WTC11 (cell line): Measurements from ENCODE around the gene ADAMTSL4. TPM values are rescaled to one million over a fixed set of nuclear protein-coding genes. Genes with fewer than 3 reads are reported as not detected.

Source experiments
- ATAC-seq: fragments of 200-7000 bp; cut with Tn5 transposase; 2 replicates; pipeline ENCODE4 v1.10.0; 2021; ENCODE audit warnings: mild to moderate bottlenecking, moderate library complexity
- CTCF ChIA-PET: fragments of 300-600 bp; sonication (Branson Sonifier 250); formaldehyde crosslinking; loops from one replicate; lab custom pipeline; 2021; ENCODE audit warnings: antibody characterized with exemption; lab: Charles Lee
- POLR2A ChIA-PET: fragments of 350-600 bp; sonication (Branson Sonifier 250); formaldehyde crosslinking; loops from one replicate; lab custom pipeline; 2021; ENCODE audit warnings: antibody characterized with exemption; lab: Charles Lee
- DNase-seq: peaks from one replicate; pipeline ENCODE4 v3.0.0; 2021; ENCODE audit warnings: low spot score
- H3K27ac Mint-ChIP-seq: 2 replicates; pipeline ENCODE4 v1.8.0; 2021; ENCODE audit warnings: mixed read lengths
- H3K27me3 Mint-ChIP-seq: 2 replicates; pipeline ENCODE4 v1.8.0; 2021; ENCODE audit warnings: low read depth, mild to moderate bottlenecking, moderate library complexity, mixed read lengths
- H3K36me3 Mint-ChIP-seq: 2 replicates; pipeline ENCODE4 v1.8.0; 2021; ENCODE audit warnings: mixed read lengths
- H3K4me1 Mint-ChIP-seq: 2 replicates; pipeline ENCODE4 v1.8.0; 2022; ENCODE audit warnings: mixed read lengths
- H3K4me3 Mint-ChIP-seq: 2 replicates; pipeline ENCODE4 v1.8.0; 2021; ENCODE audit warnings: mild to moderate bottlenecking, moderate library complexity, mixed read lengths
- H3K9me3 Mint-ChIP-seq: 2 replicates; pipeline ENCODE4 v1.8.0; 2021; ENCODE audit warnings: mixed read lengths
- CREM ChIP-seq: sonication (generic); formaldehyde crosslinking; IDR thresholded peaks from 2 replicates; pipeline ENCODE4 v1.8.1; 2022; ENCODE audit warnings: mild to moderate bottlenecking, missing genetic modification reagents, moderate library complexity
- FOXK1 ChIP-seq: sonication (generic); formaldehyde crosslinking; IDR thresholded peaks from 2 replicates; pipeline ENCODE4 v1.8.0; 2022; ENCODE audit warnings: mild to moderate bottlenecking, moderate library complexity, missing genetic modification reagents
- FOXP1 ChIP-seq: sonication (generic); formaldehyde crosslinking; IDR thresholded peaks from 2 replicates; pipeline ENCODE4 v1.8.0; 2022; ENCODE audit warnings: missing genetic modification reagents, mild to moderate bottlenecking, moderate library complexity, borderline replicate concordance
- GRHL2 ChIP-seq: fragments of 250-450 bp; sonication (Bioruptor Pico); IDR thresholded peaks from 2 replicates; pipeline ENCODE4 v1.8.0; 2022; ENCODE audit warnings: mild to moderate bottlenecking, moderate library complexity; ENCODE audit not compliant: insufficient replicate concordance, severe bottlenecking
- HMGA2 ChIP-seq: fragments of 250-450 bp; sonication (Bioruptor Pico); IDR thresholded peaks from 2 replicates; pipeline ENCODE4 v1.4.0; 2021; ENCODE audit warnings: mild to moderate bottlenecking, moderate library complexity
- MXD4 ChIP-seq: fragments of 250-450 bp; sonication (Bioruptor Pico); IDR thresholded peaks from 2 replicates; pipeline ENCODE4 v1.8.0; 2021; ENCODE audit warnings: mild to moderate bottlenecking, moderate library complexity, borderline replicate concordance
- MYBL2 ChIP-seq: sonication (generic); formaldehyde crosslinking; IDR thresholded peaks from 2 replicates; pipeline ENCODE4 v1.8.1; 2023; ENCODE audit warnings: mild to moderate bottlenecking, moderate library complexity, missing genetic modification reagents
- NR3C1 ChIP-seq: sonication (generic); formaldehyde crosslinking; conservative IDR thresholded peaks from 2 replicates; pipeline ENCODE4 v1.8.1; 2023; ENCODE audit warnings: low read depth, mild to moderate bottlenecking, missing genetic modification reagents
- OVOL2 ChIP-seq: fragments of 250-450 bp; sonication (Bioruptor Pico); IDR thresholded peaks from 2 replicates; pipeline ENCODE4 v1.9.0; 2021; ENCODE audit warnings: mild to moderate bottlenecking, borderline replicate concordance
- SMAD4 ChIP-seq: sonication (generic); formaldehyde crosslinking; IDR thresholded peaks from 2 replicates; pipeline ENCODE4 v1.8.0; 2022; ENCODE audit warnings: mild to moderate bottlenecking, missing genetic modification reagents
- ZNF219 ChIP-seq: sonication (generic); formaldehyde crosslinking; IDR thresholded peaks from 2 replicates; pipeline ENCODE4 v1.8.0; 2023; ENCODE audit warnings: missing genetic modification reagents, mild to moderate bottlenecking, borderline replicate concordance
- total RNA-seq: library from RNA; stranded (reverse); gene quantifications from 3 replicates; pipeline ENCODE4 v1.2.3, GENCODE V29; 2021
- TF ChIP-seq, protein P1 (sequence below): sonication (generic); formaldehyde crosslinking; IDR thresholded peaks from 2 replicates; pipeline ENCODE4 v1.8.0; 2022; ENCODE audit warnings: mild to moderate bottlenecking, missing genetic modification reagents
- TF ChIP-seq, protein P2 (sequence below): sonication (generic); formaldehyde crosslinking; IDR thresholded peaks from 2 replicates; pipeline ENCODE4 v1.8.0; 2022; ENCODE audit warnings: missing genetic modification reagents
- TF ChIP-seq, protein P3 (sequence below): sonication (generic); formaldehyde crosslinking; IDR thresholded peaks from 2 replicates; pipeline ENCODE4 v1.8.1; 2023; ENCODE audit warnings: mild to moderate bottlenecking, missing genetic modification reagents
- TF ChIP-seq, protein P4 (sequence below): fragments of 250-450 bp; sonication (Bioruptor Pico); conservative IDR thresholded peaks from 2 replicates; pipeline ENCODE4 v1.9.0; 2021; ENCODE audit warnings: mild to moderate bottlenecking
- TF ChIP-seq, protein P5 (sequence below): sonication (generic); formaldehyde crosslinking; IDR thresholded peaks from 2 replicates; pipeline ENCODE4 v1.8.1; 2023; ENCODE audit warnings: mild to moderate bottlenecking, missing genetic modification reagents, moderate library complexity
- TF ChIP-seq, protein P6 (sequence below): fragments of 250-450 bp; sonication (Bioruptor Pico); IDR thresholded peaks from 2 replicates; pipeline ENCODE4 v1.8.0; 2021; ENCODE audit warnings: mild to moderate bottlenecking
- TF ChIP-seq, protein P7 (sequence below): sonication (generic); formaldehyde crosslinking; IDR thresholded peaks from 2 replicates; pipeline ENCODE4 v1.8.1; 2023; ENCODE audit warnings: mild to moderate bottlenecking, missing genetic modification reagents, borderline replicate concordance
- TF ChIP-seq, protein P8 (sequence below): sonication (generic); formaldehyde crosslinking; IDR thresholded peaks from 2 replicates; pipeline ENCODE4 v1.8.1; 2023; ENCODE audit warnings: mild to moderate bottlenecking, moderate library complexity, missing genetic modification reagents
- TF ChIP-seq, protein P9 (sequence below): sonication (generic); formaldehyde crosslinking; conservative IDR thresholded peaks from 2 replicates; pipeline ENCODE4 v1.8.1; 2022; ENCODE audit warnings: mild to moderate bottlenecking, missing genetic modification reagents

Gene ADAMTSL4
- total RNA-seq, 1 experiment from 2014 or later, result 6.6 TPM

DNA sequence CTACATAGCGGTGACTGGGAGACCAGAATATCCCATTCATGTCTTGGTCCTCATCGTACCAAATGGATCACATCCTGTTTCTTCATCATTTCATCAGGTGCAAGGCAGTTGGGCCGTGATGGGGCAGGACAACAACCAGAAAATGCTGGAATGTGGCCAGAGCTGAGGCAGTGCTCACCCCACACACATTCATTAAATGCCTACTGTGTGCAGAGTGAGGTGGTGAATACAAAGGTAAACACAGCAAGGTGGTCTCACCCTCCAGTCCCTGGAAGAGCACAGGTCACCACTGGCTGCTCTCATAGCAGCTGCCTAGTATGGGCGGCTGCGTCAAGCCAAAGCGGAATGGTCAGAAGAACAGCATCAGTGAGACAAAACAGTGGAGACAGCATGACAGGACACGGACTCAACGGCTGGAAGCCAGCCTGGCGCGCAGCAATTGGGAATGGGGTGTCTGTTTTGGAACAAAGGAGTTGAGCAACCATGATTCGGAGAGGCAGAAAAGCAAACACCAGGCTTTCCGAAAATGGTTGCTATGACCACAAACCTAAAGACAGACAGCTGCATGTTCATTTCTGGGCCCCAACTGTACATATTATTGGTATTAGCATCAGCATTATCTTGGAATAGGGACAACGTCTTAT, 5.6 kb upstream of the ADAMTSL4 start:
- no peaks in the 10 kb centered on the region for H3K9me3 Mint-ChIP-seq
- TF ChIP-seq, protein P1, sequence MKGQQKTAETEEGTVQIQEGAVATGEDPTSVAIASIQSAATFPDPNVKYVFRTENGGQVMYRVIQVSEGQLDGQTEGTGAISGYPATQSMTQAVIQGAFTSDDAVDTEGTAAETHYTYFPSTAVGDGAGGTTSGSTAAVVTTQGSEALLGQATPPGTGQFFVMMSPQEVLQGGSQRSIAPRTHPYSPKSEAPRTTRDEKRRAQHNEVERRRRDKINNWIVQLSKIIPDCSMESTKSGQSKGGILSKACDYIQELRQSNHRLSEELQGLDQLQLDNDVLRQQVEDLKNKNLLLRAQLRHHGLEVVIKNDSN (CRISPR knock-in tag), result no peak
- TF ChIP-seq, protein P2, sequence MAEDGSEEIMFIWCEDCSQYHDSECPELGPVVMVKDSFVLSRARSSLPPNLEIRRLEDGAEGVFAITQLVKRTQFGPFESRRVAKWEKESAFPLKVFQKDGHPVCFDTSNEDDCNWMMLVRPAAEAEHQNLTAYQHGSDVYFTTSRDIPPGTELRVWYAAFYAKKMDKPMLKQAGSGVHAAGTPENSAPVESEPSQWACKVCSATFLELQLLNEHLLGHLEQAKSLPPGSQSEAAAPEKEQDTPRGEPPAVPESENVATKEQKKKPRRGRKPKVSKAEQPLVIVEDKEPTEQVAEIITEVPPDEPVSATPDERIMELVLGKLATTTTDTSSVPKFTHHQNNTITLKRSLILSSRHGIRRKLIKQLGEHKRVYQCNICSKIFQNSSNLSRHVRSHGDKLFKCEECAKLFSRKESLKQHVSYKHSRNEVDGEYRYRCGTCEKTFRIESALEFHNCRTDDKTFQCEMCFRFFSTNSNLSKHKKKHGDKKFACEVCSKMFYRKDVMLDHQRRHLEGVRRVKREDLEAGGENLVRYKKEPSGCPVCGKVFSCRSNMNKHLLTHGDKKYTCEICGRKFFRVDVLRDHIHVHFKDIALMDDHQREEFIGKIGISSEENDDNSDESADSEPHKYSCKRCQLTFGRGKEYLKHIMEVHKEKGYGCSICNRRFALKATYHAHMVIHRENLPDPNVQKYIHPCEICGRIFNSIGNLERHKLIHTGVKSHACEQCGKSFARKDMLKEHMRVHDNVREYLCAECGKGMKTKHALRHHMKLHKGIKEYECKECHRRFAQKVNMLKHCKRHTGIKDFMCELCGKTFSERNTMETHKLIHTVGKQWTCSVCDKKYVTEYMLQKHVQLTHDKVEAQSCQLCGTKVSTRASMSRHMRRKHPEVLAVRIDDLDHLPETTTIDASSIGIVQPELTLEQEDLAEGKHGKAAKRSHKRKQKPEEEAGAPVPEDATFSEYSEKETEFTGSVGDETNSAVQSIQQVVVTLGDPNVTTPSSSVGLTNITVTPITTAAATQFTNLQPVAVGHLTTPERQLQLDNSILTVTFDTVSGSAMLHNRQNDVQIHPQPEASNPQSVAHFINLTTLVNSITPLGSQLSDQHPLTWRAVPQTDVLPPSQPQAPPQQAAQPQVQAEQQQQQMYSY (CRISPR knock-in tag), result no peak
- TF ChIP-seq, protein P3, sequence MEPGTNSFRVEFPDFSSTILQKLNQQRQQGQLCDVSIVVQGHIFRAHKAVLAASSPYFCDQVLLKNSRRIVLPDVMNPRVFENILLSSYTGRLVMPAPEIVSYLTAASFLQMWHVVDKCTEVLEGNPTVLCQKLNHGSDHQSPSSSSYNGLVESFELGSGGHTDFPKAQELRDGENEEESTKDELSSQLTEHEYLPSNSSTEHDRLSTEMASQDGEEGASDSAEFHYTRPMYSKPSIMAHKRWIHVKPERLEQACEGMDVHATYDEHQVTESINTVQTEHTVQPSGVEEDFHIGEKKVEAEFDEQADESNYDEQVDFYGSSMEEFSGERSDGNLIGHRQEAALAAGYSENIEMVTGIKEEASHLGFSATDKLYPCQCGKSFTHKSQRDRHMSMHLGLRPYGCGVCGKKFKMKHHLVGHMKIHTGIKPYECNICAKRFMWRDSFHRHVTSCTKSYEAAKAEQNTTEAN (CRISPR knock-in tag), result no peak
- TF ChIP-seq FOXK1 (CRISPR knock-in tag) (no peak), SMAD4 (no peak), GRHL2 (no peak), ZNF219 (CRISPR knock-in tag) (no peak), MYBL2 (CRISPR knock-in tag) (no peak), FOXP1 (no peak), NR3C1 (CRISPR knock-in tag) (no peak), HMGA2 (CRISPR knock-in tag) (no peak), MXD4 (CRISPR knock-in tag) (no peak), CREM (no peak), OVOL2 (CRISPR knock-in tag) (no peak)
- TF ChIP-seq, protein P4, sequence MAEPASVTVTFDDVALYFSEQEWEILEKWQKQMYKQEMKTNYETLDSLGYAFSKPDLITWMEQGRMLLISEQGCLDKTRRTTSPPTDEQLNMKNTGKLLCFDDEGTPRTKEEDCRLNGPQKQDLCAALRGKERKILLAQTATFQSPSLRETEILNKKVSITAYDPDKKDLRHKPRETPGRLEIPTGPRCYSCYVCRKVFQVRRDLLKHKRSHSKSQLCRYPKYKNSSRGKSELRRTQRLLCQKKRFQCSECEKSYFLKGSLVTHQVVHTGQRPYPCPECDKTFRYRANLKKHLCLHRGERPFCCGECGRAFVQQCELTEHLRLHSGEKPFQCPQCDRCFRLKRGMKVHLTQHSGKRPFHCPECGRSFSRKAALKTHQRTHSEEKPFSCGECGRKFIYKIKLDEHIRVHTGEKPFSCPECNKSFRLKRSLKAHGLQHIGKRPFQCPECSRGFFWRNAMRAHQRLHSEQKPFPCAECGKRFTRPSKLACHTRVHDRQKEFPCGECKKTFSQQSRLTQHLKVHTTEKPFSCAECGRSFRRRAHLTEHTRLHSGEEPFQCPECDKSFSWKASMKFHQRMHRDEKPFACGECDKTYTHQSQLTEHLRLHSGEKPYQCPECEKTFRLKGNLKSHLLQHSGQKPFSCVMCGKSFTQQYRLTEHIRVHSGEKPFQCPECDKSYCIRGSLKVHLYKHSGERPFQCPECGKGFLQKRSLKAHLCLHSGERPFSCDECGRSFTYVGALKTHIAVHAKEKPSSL (CRISPR knock-in tag), result no peak
- TF ChIP-seq, protein P5, sequence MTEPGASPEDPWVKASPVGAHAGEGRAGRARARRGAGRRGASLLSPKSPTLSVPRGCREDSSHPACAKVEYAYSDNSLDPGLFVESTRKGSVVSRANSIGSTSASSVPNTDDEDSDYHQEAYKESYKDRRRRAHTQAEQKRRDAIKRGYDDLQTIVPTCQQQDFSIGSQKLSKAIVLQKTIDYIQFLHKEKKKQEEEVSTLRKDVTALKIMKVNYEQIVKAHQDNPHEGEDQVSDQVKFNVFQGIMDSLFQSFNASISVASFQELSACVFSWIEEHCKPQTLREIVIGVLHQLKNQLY (CRISPR knock-in tag), result no peak
- TF ChIP-seq, protein P6, sequence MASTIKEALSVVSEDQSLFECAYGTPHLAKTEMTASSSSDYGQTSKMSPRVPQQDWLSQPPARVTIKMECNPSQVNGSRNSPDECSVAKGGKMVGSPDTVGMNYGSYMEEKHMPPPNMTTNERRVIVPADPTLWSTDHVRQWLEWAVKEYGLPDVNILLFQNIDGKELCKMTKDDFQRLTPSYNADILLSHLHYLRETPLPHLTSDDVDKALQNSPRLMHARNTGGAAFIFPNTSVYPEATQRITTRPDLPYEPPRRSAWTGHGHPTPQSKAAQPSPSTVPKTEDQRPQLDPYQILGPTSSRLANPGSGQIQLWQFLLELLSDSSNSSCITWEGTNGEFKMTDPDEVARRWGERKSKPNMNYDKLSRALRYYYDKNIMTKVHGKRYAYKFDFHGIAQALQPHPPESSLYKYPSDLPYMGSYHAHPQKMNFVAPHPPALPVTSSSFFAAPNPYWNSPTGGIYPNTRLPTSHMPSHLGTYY, result no peak
- TF ChIP-seq, protein P7, sequence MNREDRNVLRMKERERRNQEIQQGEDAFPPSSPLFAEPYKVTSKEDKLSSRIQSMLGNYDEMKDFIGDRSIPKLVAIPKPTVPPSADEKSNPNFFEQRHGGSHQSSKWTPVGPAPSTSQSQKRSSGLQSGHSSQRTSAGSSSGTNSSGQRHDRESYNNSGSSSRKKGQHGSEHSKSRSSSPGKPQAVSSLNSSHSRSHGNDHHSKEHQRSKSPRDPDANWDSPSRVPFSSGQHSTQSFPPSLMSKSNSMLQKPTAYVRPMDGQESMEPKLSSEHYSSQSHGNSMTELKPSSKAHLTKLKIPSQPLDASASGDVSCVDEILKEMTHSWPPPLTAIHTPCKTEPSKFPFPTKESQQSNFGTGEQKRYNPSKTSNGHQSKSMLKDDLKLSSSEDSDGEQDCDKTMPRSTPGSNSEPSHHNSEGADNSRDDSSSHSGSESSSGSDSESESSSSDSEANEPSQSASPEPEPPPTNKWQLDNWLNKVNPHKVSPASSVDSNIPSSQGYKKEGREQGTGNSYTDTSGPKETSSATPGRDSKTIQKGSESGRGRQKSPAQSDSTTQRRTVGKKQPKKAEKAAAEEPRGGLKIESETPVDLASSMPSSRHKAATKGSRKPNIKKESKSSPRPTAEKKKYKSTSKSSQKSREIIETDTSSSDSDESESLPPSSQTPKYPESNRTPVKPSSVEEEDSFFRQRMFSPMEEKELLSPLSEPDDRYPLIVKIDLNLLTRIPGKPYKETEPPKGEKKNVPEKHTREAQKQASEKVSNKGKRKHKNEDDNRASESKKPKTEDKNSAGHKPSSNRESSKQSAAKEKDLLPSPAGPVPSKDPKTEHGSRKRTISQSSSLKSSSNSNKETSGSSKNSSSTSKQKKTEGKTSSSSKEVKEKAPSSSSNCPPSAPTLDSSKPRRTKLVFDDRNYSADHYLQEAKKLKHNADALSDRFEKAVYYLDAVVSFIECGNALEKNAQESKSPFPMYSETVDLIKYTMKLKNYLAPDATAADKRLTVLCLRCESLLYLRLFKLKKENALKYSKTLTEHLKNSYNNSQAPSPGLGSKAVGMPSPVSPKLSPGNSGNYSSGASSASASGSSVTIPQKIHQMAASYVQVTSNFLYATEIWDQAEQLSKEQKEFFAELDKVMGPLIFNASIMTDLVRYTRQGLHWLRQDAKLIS (CRISPR knock-in tag), result no peak
- TF ChIP-seq, protein P8, sequence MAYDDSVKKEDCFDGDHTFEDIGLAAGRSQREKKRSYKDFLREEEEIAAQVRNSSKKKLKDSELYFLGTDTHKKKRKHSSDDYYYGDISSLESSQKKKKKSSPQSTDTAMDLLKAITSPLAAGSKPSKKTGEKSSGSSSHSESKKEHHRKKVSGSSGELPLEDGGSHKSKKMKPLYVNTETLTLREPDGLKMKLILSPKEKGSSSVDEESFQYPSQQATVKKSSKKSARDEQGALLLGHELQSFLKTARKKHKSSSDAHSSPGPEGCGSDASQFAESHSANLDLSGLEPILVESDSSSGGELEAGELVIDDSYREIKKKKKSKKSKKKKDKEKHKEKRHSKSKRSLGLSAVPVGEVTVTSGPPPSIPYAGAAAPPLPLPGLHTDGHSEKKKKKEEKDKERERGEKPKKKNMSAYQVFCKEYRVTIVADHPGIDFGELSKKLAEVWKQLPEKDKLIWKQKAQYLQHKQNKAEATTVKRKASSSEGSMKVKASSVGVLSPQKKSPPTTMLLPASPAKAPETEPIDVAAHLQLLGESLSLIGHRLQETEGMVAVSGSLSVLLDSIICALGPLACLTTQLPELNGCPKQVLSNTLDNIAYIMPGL (CRISPR knock-in tag), result no peak
- TF ChIP-seq, protein P9, sequence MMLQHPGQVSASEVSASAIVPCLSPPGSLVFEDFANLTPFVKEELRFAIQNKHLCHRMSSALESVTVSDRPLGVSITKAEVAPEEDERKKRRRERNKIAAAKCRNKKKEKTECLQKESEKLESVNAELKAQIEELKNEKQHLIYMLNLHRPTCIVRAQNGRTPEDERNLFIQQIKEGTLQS (CRISPR knock-in tag), result no peak
- H3K36me3 Mint-ChIP-seq, result no peaks in the 10 kb centered on the region
- DNase-seq, result no peak
- H3K4me3 Mint-ChIP-seq, result no peak overlapping the region
- H3K27me3 Mint-ChIP-seq, result peaks cover 22% of the 10 kb centered on the region
- ATAC-seq, result no peak
- CTCF ChIA-PET, result interaction anchor here (1.0 to 1.9 kb wide), 3 partner anchors 8 to 16 kb away, joined by 4 to 11 read pairs (median 7); no protein-coding TSS in a partner anchor
- peaks cover 6% of the 10 kb centered on the region for H3K4me1 Mint-ChIP-seq
- POLR2A ChIA-PET, result no interaction called here
- no peak overlapping the region for H3K27ac Mint-ChIP-seq
